Cardiac septum (tissue), 1 donor: ENCODE data around the gene C10orf53. TPM values are rescaled to one million over a fixed set of nuclear protein-coding genes. Genes with fewer than 3 reads are reported as not detected.

Source experiments
- DNase-seq: peaks from one replicate; pipeline ENCODE4 v3.0.0-alpha.2; 2020; ENCODE audit warnings: low spot score
- intact Hi-C: fragments of 100-400 bp; cut with DNase I; formaldehyde crosslinking; loops from one replicate; pipeline ENCODE4 v1.14.0; 2022
- long read RNA-seq: library from polyadenylated mRNA; unstranded; transcript quantifications from one replicate; pipeline ENCODE4 v2.0.0, GENCODE V29; 2021
- total RNA-seq: library from RNA; stranded (reverse); fragmentation: NEBNext Ultra II Directional; extraction: Animal tissue kit (Norgen Biotek cat#: 25700); gene quantifications from one replicate; pipeline ENCODE4 v1.2.1, GENCODE V29; 2021
- donor health status: DM: no; HTN: no; CAD: no.

C10orf53 gene
- total RNA-seq = not detected
- long read RNA-seq = 0 reads

DNA sequence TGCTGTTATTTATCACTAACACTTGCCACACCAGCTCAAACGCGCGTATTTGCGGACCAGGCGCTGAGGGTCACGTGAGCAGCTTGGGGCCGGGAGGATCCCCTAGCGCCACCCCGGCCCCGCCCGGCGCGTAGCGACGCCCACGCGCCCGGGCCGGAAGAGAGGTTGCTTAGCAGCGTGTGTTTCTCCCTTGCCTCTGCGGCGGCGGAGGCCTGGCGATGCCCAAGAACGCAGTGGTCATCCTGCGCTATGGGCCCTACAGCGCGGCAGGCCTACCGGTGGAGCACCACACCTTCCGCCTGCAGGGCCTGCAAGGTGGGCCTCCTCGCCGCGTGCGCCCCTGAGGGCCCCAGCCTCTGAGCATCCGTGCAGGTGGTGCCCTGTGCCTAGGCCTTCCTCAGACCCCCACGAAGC is at the start of gene C10orf53:
Gene C10orf53, plus strand, starts transcription at position 172 of the 414 bp plus-strand sequence. Its CDS starts 47 bp downstream, at position 219.
- intact Hi-C loops = no loop called here
- no peak for DNase-seq

DNA sequence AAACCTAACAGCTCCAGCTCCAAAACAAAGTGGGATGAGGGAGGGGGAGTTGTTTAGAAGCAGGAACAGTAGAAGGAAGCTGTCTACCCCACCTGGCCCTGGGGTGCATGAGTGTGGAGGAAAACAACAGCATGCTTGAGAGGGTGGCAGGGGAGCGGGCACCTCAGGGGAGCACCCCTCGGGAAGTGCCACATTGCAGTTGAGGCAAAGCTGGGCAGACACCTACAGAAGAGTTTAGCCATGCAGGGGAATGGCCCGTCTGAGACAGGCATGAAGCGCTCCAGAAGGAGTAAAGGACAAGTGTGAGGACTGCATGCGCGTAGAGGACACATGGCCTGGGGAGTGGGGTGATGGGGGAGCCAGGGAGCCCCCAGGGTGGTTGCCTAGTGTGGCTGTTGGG is 47.5 kb upstream of the C10orf53 start:
- DNase-seq = peak; percentile 38
- intact Hi-C loops = no loop called here

GRCh38 chr10:49632406-49633317 is 46.8 kb upstream of the C10orf53 start:
- peak; percentile 55 for DNase-seq

DNA sequence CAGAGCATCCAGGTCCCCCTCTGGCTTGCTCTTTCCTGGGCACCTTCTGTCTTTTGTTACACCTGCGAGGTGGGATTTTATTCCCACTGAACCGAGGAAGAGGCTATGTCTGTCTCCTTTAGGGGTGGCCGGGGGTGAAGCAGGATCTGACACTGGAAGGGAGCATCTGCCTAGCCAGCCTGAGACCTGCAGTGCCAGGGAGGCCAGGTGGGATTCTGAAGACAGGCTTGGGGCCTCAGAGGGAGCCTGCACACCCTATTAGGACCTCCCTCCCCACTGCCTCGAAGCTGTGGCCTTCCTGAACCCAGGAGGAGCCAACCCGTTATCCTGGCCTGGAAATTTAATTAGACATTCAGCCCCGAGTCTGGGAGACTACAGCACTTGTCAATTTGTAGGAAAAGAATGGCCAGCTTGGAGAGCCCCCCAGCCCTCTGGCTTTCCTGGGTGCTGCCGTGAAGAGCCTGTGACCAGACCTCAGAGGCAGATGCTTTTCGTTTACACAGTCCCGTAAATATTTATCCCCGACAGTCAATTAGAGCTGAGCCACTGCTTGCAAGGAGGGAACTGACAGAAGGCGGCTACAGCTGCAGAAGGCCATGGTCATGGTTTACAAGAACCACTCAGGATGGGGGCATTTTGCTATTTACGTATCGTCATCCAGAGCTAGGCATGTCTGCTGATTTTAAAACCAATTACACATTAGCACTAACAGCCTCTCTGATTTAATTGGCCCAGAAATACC is 46.0 kb upstream of the C10orf53 start:
- intact Hi-C loops = no loop called here
- peak; percentile 43 for DNase-seq

More at GRCh38 chr10:49632406-49633317, 46.8 kb upstream of the C10orf53 start:
- intact Hi-C loops = no loop called here

- intact Hi-C loops = no loop called here
- peak; percentile 49 for DNase-seq
Measured at GRCh38 chr10:49634069-49634660, 45.3 kb upstream of the C10orf53 start.

- intact Hi-C loops = no loop called here
Measured at GRCh38 chr10:49642311-49642710, 37.1 kb upstream of the C10orf53 start.

GRCh38 chr10:49643241-49644034 is 36.0 kb upstream of the C10orf53 start:
- intact Hi-C loops = no loop called here
- peak; percentile 73 for DNase-seq

More at GRCh38 chr10:49642311-49642710, 37.1 kb upstream of the C10orf53 start:
- DNase-seq = peak; percentile 47

GRCh38 chr10:49644035-49644646 is 35.3 kb upstream of the C10orf53 start:
- peak; percentile 14 for DNase-seq
- intact Hi-C loops = no loop called here

GRCh38 chr10:49645417-49645816 is 34.0 kb upstream of the C10orf53 start:
- peak; percentile 43 for DNase-seq
- intact Hi-C loops = no loop called here

GRCh38 chr10:49645871-49646870 is 33.3 kb upstream of the C10orf53 start:
- DNase-seq = peak; percentile 73
- intact Hi-C loops = no loop called here

- no peak for DNase-seq
- intact Hi-C loops = no loop called here
Measured at GRCh38 chr10:49647554-49647953, 31.9 kb upstream of the C10orf53 start.

DNA sequence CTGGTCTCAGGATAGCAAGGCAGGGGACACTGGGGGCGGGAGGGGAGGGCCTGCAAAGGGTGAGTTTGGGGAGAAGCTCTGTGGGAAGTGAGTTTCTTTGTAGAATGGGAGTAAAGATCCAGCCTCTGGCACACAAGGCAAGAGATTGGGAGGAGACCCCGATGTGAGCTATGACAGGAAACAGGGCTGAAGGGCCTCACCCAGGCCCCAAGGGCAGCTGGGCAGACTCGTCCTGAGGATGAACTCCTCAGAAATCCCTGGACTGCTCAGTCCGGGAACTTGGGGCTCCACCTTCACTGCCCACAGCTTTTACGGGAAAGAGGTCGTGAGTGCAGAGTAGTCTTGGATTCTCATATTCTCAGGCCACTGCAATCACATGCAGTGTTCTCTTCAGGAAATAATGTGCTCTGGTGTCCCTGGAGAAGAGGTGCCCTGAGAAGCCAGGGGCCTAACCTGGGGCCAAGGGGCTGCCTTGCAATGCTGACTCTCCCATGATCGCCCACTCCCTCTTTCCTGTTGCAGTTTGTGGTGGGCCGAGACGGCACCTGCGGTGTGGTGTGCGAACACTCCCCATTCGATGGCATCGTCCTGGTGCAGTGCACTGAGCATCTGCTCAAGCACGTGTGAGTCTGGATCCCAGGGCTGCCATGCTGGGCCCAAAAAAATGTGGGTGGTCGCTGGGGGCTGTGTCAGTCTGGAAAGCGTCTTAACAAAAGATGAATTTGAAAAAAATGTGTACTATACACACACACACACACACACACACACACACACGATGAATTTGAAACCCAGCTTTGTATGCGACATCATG is 31.3 kb upstream of the C10orf53 start:
- intact Hi-C loops = no loop called here
- peak; percentile 36 for DNase-seq

GRCh38 chr10:49649294-49649693 is 30.2 kb upstream of the C10orf53 start:
- intact Hi-C loops = no loop called here
- DNase-seq = peak; percentile 49

DNA sequence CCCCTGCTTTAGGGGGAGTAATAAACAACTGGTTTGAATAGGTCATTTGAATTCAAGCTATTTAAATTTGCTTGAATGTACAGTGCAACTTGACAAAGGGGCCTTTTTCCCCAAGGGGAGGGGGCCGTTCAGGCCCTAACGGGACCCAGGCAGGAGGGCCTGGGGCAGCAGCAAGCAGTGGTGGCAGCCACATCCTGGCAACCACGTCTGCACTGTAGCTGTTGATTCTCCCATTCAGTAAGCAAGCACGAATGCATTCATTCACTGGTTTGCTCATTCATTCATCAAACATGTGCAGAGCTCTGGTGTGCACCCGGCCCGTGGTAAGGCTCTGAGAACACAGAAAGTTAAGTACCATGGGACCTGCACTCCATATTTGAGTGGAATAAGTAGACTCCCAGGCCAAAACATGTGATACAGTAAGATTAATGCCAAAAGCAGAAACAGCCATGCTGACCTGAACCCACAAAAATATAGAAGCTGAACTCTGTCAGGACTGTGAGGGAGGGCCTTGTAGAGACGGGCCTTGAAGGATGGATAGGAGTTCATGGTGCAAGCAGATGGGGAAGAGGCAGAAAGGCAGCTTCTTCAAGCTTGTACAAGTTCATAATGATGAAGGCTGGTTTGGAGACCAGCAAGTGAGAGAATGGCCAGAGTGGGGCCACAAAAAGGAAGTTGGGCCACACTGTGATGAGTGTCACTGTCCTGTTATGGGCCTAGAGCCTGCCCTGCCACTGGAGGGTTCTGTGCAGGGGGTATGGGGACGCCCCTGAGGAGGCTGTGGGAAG is 29.3 kb upstream of the C10orf53 start:
- peak; percentile 24 for DNase-seq
- intact Hi-C loops = no loop called here

- intact Hi-C loops = no loop called here
- peak; percentile 43 for DNase-seq
Measured at GRCh38 chr10:49650724-49651034, 28.8 kb upstream of the C10orf53 start.
